Measurements from ENCODE around the gene RNF146. TPM values are rescaled to one million over a fixed set of nuclear protein-coding genes. Genes with fewer than 3 reads are reported as not detected.

Gene RNF146
- polyA plus RNA-seq, 1 donor (not counting 4 experiments of a cell fraction or from before 2014, with no cell fraction given), result 36.6 TPM

DNA sequence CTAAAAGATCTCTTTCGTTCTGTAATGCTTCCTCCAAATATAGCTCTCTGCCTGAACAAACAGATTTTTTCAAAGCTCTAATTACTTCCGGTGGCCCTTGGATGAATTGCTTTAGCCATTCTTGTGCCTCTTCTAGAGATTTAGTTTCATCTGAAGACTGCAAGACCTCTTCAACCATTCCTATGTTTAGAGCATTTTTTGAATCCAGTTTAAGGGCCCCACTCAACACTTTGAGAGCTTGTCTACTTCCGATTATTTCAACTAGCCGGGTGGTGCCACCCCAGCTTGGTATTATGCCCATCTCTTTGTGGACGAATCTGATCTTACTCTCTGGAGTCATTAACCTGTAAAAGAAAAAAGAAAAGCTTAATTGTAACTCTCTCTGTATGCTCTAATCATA is 23.3 kb downstream of the RNF146 start:
- no peak overlapping the region for H3K4me2 ChIP-seq (ENCODE audit: control insufficient read depth, extremely low read depth, insufficient read depth, low read depth, low read length)
- no peak overlapping the region for H3K4me3 ChIP-seq (ENCODE audit: control insufficient read depth in 2 of 3, extremely low read depth in 1 of 3, insufficient read depth in 2 of 3, low read depth in 1 of 3, low read length in 3 of 3)
- H3K79me2 ChIP-seq (ENCODE audit: control insufficient read depth, insufficient read depth, low read length), result no peaks in the 10 kb centered on the region
- peaks cover 0 to 10% of the 10 kb centered on the region in 2 experiments for H3K36me3 ChIP-seq (ENCODE audit: control insufficient read depth in 2 of 2, extremely low read depth in 1 of 2, insufficient read depth in 2 of 2, low read length in 2 of 2)
- DNase-seq (ENCODE audit: low read depth, low spot score) (no peak), FAIRE-seq (no peak)
- no peak overlapping the region for H3K27ac ChIP-seq (ENCODE audit: control insufficient read depth, insufficient read depth, low read length)
- H3K9me3 ChIP-seq (ENCODE audit: control insufficient read depth, low read depth, low read length), result no peaks in the 10 kb centered on the region
- no peaks in the 10 kb centered on the region for H3K27me3 ChIP-seq (ENCODE audit: control insufficient read depth, extremely low read depth, insufficient read depth, low read length)
- H3K9me1 ChIP-seq (ENCODE audit: control insufficient read depth, extremely low read depth, insufficient read depth, low read length), result no peaks in the 10 kb centered on the region
- no peak for TF ChIP-seq EZH2 (IDR thresholded peaks at IDR 0.05; ENCODE audit: low read length)
- TF ChIP-seq, protein P1, sequence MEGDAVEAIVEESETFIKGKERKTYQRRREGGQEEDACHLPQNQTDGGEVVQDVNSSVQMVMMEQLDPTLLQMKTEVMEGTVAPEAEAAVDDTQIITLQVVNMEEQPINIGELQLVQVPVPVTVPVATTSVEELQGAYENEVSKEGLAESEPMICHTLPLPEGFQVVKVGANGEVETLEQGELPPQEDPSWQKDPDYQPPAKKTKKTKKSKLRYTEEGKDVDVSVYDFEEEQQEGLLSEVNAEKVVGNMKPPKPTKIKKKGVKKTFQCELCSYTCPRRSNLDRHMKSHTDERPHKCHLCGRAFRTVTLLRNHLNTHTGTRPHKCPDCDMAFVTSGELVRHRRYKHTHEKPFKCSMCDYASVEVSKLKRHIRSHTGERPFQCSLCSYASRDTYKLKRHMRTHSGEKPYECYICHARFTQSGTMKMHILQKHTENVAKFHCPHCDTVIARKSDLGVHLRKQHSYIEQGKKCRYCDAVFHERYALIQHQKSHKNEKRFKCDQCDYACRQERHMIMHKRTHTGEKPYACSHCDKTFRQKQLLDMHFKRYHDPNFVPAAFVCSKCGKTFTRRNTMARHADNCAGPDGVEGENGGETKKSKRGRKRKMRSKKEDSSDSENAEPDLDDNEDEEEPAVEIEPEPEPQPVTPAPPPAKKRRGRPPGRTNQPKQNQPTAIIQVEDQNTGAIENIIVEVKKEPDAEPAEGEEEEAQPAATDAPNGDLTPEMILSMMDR (optimal IDR thresholded peaks at IDR 0.05 in 1 of 3, IDR thresholded peaks at IDR 0.05 in 1 of 3, conservative IDR thresholded peaks at IDR 0.05 in 1 of 3; ENCODE audit: extremely low read depth in 1 of 3, insufficient read depth in 2 of 3, low read length in 3 of 3), result no peak
- H4K20me1 ChIP-seq (ENCODE audit: control insufficient read depth, extremely low read depth, insufficient read depth, low read length), result no peaks in the 10 kb centered on the region
- dilution Hi-C loops (cut with MboI; ENCODE audit: extremely low pct_ligation_motif_present, low sequenced_read_pairs), result no loop called here
- no peak overlapping the region for H3K9ac ChIP-seq (ENCODE audit: control insufficient read depth, extremely low read depth, insufficient read depth, low read length)
- no peaks in the 10 kb centered on the region for H3K4me1 ChIP-seq (ENCODE audit: control insufficient read depth, extremely low read depth, insufficient read depth, low read length)
- no peak overlapping the region for H2AFZ ChIP-seq (ENCODE audit: control insufficient read depth, low read length)

DNA sequence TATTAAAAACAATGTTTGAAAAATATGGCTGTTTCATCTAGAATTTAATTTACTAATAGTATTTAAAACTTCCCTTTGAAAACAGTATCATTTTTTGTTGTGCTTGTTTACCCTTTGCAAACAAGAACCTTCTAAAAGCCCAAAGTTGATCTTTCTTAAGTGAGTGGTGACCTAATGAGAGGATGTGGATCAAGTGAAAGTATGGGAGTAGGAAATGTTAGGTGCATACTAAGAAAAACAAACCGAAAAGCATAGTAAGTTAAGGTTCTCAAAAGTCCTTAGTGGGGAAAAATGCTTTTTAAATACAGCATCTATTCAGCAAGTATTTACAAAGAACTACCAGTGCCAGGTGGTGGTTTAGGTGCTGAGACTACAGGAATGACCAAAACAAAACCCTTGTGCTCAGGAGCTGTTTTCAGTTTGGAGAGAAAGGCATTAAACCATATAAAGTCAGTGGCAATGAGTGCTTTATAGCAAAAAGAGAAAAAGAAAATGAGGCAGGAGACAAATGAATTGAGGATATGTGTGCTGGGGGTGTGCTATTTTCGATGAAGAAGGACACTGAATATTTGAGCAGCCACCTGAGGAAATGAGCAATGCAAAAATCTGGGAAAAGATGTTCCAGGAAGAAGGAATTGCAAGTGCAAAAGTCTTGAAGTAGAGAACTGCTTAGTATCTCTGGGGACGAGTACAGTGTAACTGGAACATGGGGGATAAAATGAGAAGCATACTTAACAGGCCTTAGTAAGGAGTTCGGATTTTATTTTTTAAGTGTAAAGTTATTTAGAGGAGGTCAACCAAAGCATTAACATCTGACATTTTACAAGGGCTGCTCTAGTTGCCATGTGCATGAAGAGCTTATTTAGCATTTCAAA is 24.0 kb downstream of the RNF146 start:
- FAIRE-seq (no peak), DNase-seq (ENCODE audit: low read depth, low spot score) (no peak)
- Histone ChIP-seq H4K20me1 (ENCODE audit: control insufficient read depth, extremely low read depth, insufficient read depth, low read length) (no peaks in the 10 kb centered on the region), H2AFZ (ENCODE audit: control insufficient read depth, low read length) (no peak overlapping the region), H3K79me2 (ENCODE audit: control insufficient read depth, insufficient read depth, low read length) (no peaks in the 10 kb centered on the region), H3K4me3 (ENCODE audit: control insufficient read depth in 2 of 3, extremely low read depth in 1 of 3, insufficient read depth in 2 of 3, low read depth in 1 of 3, low read length in 3 of 3) (no peak overlapping the region), H3K9me3 (ENCODE audit: control insufficient read depth, low read depth, low read length) (no peaks in the 10 kb centered on the region), H3K9ac (ENCODE audit: control insufficient read depth, extremely low read depth, insufficient read depth, low read length) (no peak overlapping the region), H3K9me1 (ENCODE audit: control insufficient read depth, extremely low read depth, insufficient read depth, low read length) (no peaks in the 10 kb centered on the region), H3K27me3 (ENCODE audit: control insufficient read depth, extremely low read depth, insufficient read depth, low read length) (no peaks in the 10 kb centered on the region), H3K4me1 (ENCODE audit: control insufficient read depth, extremely low read depth, insufficient read depth, low read length) (no peaks in the 10 kb centered on the region), H3K36me3 (ENCODE audit: control insufficient read depth in 2 of 2, extremely low read depth in 1 of 2, insufficient read depth in 2 of 2, low read length in 2 of 2) (peaks cover 0 to 10% of the 10 kb centered on the region in 2 experiments), H3K27ac (ENCODE audit: control insufficient read depth, insufficient read depth, low read length) (no peak overlapping the region), H3K4me2 (ENCODE audit: control insufficient read depth, extremely low read depth, insufficient read depth, low read depth, low read length) (no peak overlapping the region)
- TF ChIP-seq, protein P1 (optimal IDR thresholded peaks at IDR 0.05 in 1 of 3, IDR thresholded peaks at IDR 0.05 in 1 of 3, conservative IDR thresholded peaks at IDR 0.05 in 1 of 3; ENCODE audit: extremely low read depth in 1 of 3, insufficient read depth in 2 of 3, low read length in 3 of 3), result no peak
- TF ChIP-seq EZH2 (IDR thresholded peaks at IDR 0.05; ENCODE audit: low read length), result no peak
- dilution Hi-C loops (cut with MboI; ENCODE audit: extremely low pct_ligation_motif_present, low sequenced_read_pairs), result no loop called here
